Astrocyte (in vitro differentiated cells and primary cell): ENCODE data around the gene RPL5.

Experiments
- CTCF ChIP-seq: IDR thresholded peaks from 2 replicates; pipeline ENCODE4 v1.5.1; 2011; ENCODE audit warnings: low read depth, mild to moderate bottlenecking, inconsistent platforms, low read length, moderate library complexity; ENCODE audit not compliant: insufficient read depth
- EZH2 ChIP-seq: IDR thresholded peaks from 2 replicates; pipeline ENCODE4 v1.6.1; 2012; ENCODE audit warnings: mild to moderate bottlenecking, low read length, inconsistent platforms; ENCODE audit not compliant: insufficient read depth

- TF ChIP-seq CTCF (no peak), EZH2 (no peak)
These were observed 9.0 kb upstream of the RPL5 start for GRCh38 chr1:92822879-92823278.
